ENCODE measurements around the gene CCNT2. TPM values are rescaled to one million over a fixed set of nuclear protein-coding genes. Genes with fewer than 3 reads are reported as not detected.

The CCNT2 gene
- total and polyA plus RNA-seq, 12 donors: 4.7 to 26.6 (median 21.0) TPM

- intact Hi-C loops (cut with DNase I): no loop called here
- H3K9me3 ChIP-seq: no peaks in the 10 kb centered on the region
- DNase-seq (no peak), ATAC-seq (no peak)
- WGBS, 2 donors: 95 to 97% methylated on average over 1 of the region's 1 CpG
- H3K27me3 ChIP-seq: no peaks in the 10 kb centered on the region
- H3K4me3 ChIP-seq: no peak overlapping the region
- no peak overlapping the region for H3K27ac ChIP-seq
- TF ChIP-seq CTCF (IDR thresholded peaks at IDR 0.05): no peak
- peaks cover 0 to 29% (median 0%) of the 10 kb centered on the region in 9 donors for H3K36me3 ChIP-seq
- H3K4me1 ChIP-seq: peaks cover 3 to 92% (median 76%) of the 10 kb centered on the region in 9 donors
These were observed 6.3 kb downstream of the CCNT2 start for GRCh38 chr2:134924912-134925311.

GRCh38 chr2:134926231-134926931, 7.8 kb downstream of the CCNT2 start:
- Histone ChIP-seq H3K27ac (no peak overlapping the region), H3K4me1 (peaks cover 3 to 87% (median 72%) of the 10 kb centered on the region in 9 donors), H3K4me3 (no peak overlapping the region), H3K27me3 (no peaks in the 10 kb centered on the region), H3K9me3 (no peaks in the 10 kb centered on the region), H3K36me3 (peaks cover 0 to 28% (median 0%) of the 10 kb centered on the region in 9 donors)
- WGBS, 2 donors: 67 to 70% methylated on average over 3 of the region's 3 CpGs
- peak in 3 of 8 donors; percentile 23 to 45 (median 35) for ATAC-seq
- TF ChIP-seq CTCF (IDR thresholded peaks at IDR 0.05): no peak
- intact Hi-C loops (cut with DNase I): no loop called here
- no peak for DNase-seq

DNA sequence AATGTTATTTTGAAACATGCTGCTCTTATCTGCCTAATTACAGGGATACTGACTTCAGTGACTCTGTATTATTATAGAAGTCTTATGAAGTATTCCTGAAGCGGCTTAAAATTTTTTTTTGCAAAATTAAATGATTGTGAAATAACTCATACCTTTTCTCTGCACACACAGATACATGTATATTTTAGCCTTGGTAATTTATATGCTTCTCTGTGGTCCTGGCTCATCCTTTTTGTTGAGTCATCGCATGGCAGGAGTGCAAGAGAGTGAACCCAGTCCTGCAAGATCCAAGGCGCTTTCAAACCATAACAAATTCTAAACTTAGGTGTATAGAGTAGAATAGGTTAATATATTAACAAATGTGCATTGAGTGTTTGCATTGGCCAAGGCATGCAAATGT, 8.6 kb downstream of the CCNT2 start:
- ATAC-seq (no peak), DNase-seq (no peak)
- Histone ChIP-seq H3K27ac (peak overlapping the region in 1 of 10 donors; percentile 0), H3K27me3 (no peaks in the 10 kb centered on the region), H3K9me3 (no peaks in the 10 kb centered on the region), H3K4me3 (no peak overlapping the region), H3K4me1 (peaks cover 3 to 85% (median 63%) of the 10 kb centered on the region in 9 donors), H3K36me3 (peaks cover 0 to 27% (median 0%) of the 10 kb centered on the region in 9 donors)
- WGBS, 2 donors: 82 to 91% methylated on average over 3 of the region's 3 CpGs
- TF ChIP-seq CTCF (IDR thresholded peaks at IDR 0.05): no peak
- intact Hi-C loops (cut with DNase I): no loop called here

DNA sequence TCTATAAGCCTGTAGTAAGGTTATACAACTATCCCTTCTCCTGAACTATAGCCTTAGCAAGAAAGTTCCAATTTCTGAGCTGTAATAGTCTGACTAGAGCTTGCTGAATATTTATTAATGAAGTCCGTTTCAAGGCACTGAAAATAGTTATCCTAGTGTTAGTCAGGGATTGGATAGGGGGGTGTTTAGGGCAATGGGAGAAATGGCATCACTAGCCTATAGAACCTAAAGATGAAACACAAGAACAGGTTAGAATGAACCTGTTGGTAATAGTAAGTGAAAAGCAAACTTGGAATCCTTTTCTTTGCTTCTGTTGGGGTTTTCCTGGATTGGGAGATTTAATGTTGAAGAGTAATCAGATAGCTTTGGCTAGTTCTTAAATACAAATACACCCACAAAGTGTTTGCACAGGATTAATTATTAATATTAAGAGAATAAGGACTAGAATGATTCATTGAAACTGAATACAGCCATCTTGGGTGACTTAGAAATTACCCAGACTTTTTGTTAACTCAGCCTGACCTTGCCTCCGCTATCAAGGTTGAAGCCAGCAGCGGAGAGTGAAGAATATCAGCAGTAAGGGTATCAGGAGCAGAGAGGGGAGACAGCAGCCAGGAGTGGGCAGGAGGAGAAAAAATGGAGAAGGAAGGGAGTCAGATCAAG, 14.4 kb downstream of the CCNT2 start:
- no peak for ATAC-seq
- H3K4me1 ChIP-seq: peaks cover 0 to 79% (median 62%) of the 10 kb centered on the region in 9 donors
- intact Hi-C loops (cut with DNase I): no loop called here
- no peaks in the 10 kb centered on the region for H3K27me3 ChIP-seq
- no peak for DNase-seq
- no peak overlapping the region for H3K4me3 ChIP-seq
- H3K9me3 ChIP-seq: no peaks in the 10 kb centered on the region
- no peak overlapping the region for H3K27ac ChIP-seq
- H3K36me3 ChIP-seq: peaks cover 0 to 31% (median 9%) of the 10 kb centered on the region in 9 donors
- 69 to 73% methylated on average over 3 of the region's 3 CpGs for WGBS, 2 donors
- no peak for TF ChIP-seq CTCF (IDR thresholded peaks at IDR 0.05)

Data from heart right ventricle (tissue), 16 donors.